Activated B cell treated with CpG ODN at 0.5 μM for 24 hours (primary cell): Measurements from ENCODE around the gene TBX10. TPM values are rescaled to one million over a fixed set of nuclear protein-coding genes. Genes with fewer than 3 reads are reported as not detected.

ENCODE experiments used
- ATAC-seq: fragments of 200-7000 bp; cut with Tn5 transposase; one replicate; pipeline ENCODE4 v1.10.0; 2021; ENCODE audit warnings: low read depth, mild to moderate bottlenecking, moderate library complexity
- CTCF ChIA-PET: fragments of 350-600 bp; sonication (Branson Sonifier 250); formaldehyde crosslinking; loops from one replicate; lab custom pipeline; 2021; ENCODE audit warnings: antibody characterized with exemption; lab: Charles Lee
- POLR2A ChIA-PET: fragments of 350-600 bp; sonication (Branson Sonifier 250); formaldehyde crosslinking; loops from one replicate; lab custom pipeline; 2021; ENCODE audit warnings: antibody characterized with exemption; lab: Charles Lee
- DNase-seq: peaks from one replicate; pipeline ENCODE4 v3.0.0; 2022
- H3K27ac Mint-ChIP-seq: one replicate; pipeline ENCODE4 v1.8.0; 2020; ENCODE audit warnings: mixed read lengths
- H3K27me3 Mint-ChIP-seq: one replicate; pipeline ENCODE4 v1.8.0; 2021; ENCODE audit warnings: mixed read lengths
- H3K36me3 Mint-ChIP-seq: one replicate; pipeline ENCODE4 v1.8.0; 2021; ENCODE audit warnings: low read depth, mixed read lengths
- H3K4me1 Mint-ChIP-seq: one replicate; pipeline ENCODE4 v1.8.0; 2021; ENCODE audit warnings: mixed read lengths
- H3K4me3 Mint-ChIP-seq: one replicate; pipeline ENCODE4 v1.8.0; 2020; ENCODE audit warnings: mild to moderate bottlenecking, mixed read lengths
- H3K9me3 Mint-ChIP-seq: one replicate; pipeline ENCODE4 v1.8.0; 2020; ENCODE audit warnings: mixed read lengths
- CTCF ChIP-seq: fragments of 200-600 bp; IDR thresholded peaks from one replicate; pipeline ENCODE4 v1.8.0; 2022; ENCODE audit warnings: antibody characterized with exemption, mild to moderate bottlenecking
- intact Hi-C: fragments of 100-400 bp; cut with micrococcal nuclease; formaldehyde crosslinking; loops from one replicate; pipeline ENCODE4 v1.15.1; 2024
- total RNA-seq: library from RNA; stranded (reverse); gene quantifications from 2 replicates; pipeline ENCODE4 v1.2.3, GENCODE V29; 2022

TBX10 gene
- total RNA-seq, 1 donor from 2014 or later: not detected

DNA sequence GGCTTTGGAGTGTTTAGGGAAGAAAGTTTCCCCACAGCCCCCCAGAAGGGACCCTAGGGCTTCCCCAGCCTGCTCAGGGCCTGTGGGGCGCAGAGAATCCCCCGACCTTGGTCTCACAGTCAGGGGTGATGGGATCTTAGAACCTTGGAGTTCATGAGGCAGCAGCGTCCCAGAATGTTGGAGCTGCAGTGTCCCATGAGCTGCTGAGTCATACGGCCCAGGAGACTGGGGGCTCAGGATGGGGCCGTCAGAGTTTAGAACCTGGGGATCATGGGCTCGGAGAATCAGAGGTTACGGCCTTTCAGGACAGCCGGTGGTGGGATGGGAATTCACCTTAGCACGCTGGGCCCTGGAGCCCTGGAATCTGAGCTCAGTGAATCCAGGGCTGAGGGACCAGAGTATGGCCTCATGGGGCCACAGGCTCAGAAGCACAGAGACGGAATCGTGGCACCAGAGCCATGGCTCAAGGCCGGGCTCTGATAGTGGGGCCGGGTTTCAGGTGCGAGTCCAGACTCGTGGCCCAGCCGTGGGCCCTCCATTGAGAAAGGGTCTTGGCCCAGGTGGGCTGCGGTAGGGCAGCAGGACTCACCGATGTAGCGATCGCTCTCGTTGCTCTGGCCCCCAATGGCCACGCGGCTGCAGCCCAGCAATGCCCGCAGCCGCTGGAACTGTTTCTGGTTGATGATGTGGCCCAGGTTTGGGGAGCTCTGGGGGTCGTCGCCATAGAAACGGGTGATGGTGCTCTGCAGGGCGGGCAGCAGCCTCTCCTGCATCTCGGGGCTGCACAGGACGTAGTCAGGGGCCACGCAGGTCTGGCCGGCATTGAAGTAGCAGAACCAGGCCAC is 25.4 kb upstream of the TBX10 start:
- no peak for TF ChIP-seq CTCF
- CTCF ChIA-PET: interaction anchor here (1.0 to 1.5 kb wide), 3 partner anchors 16 to 36 kb away, joined by 3 to 4 read pairs (median 4); partner anchors contain the start of gene NUDT8
- H3K4me3 Mint-ChIP-seq: no peak overlapping the region
- no peaks in the 10 kb centered on the region for H3K9me3 Mint-ChIP-seq
- H3K27ac Mint-ChIP-seq: no peak overlapping the region
- no peaks in the 10 kb centered on the region for H3K36me3 Mint-ChIP-seq
- DNase-seq (no peak), ATAC-seq (no peak)
- H3K27me3 Mint-ChIP-seq: no peaks in the 10 kb centered on the region
- intact Hi-C loops: loop anchor here (5.0 kb wide), 1 partner anchor 42 kb away; no protein-coding TSS in a partner anchor
- H3K4me1 Mint-ChIP-seq: no peaks in the 10 kb centered on the region
- POLR2A ChIA-PET: interaction anchor here (0.5 to 1.0 kb wide), 3 partner anchors 17 to 828 kb away, joined by 3 to 6 read pairs (median 4); no protein-coding TSS in a partner anchor

GRCh38 chr11:67664213-67664585 is 24.6 kb upstream of the TBX10 start:
- CTCF ChIA-PET: interaction anchor here (1.0 to 1.5 kb wide), 3 partner anchors 16 to 35 kb away, joined by 3 to 4 read pairs (median 4); partner anchors contain the start of gene NUDT8
- Mint-ChIP-seq H3K4me3 (no peak overlapping the region), H3K27me3 (no peaks in the 10 kb centered on the region), H3K9me3 (no peaks in the 10 kb centered on the region), H3K36me3 (no peaks in the 10 kb centered on the region), H3K4me1 (peaks cover 2% of the 10 kb centered on the region), H3K27ac (no peak overlapping the region)
- intact Hi-C loops: no loop called here
- TF ChIP-seq CTCF: no peak
- no peak for ATAC-seq
- POLR2A ChIA-PET: interaction anchor here (0.5 kb wide), 1 partner anchor 827 kb away, joined by 6 read pairs; no protein-coding TSS in a partner anchor
- DNase-seq: no peak

DNA sequence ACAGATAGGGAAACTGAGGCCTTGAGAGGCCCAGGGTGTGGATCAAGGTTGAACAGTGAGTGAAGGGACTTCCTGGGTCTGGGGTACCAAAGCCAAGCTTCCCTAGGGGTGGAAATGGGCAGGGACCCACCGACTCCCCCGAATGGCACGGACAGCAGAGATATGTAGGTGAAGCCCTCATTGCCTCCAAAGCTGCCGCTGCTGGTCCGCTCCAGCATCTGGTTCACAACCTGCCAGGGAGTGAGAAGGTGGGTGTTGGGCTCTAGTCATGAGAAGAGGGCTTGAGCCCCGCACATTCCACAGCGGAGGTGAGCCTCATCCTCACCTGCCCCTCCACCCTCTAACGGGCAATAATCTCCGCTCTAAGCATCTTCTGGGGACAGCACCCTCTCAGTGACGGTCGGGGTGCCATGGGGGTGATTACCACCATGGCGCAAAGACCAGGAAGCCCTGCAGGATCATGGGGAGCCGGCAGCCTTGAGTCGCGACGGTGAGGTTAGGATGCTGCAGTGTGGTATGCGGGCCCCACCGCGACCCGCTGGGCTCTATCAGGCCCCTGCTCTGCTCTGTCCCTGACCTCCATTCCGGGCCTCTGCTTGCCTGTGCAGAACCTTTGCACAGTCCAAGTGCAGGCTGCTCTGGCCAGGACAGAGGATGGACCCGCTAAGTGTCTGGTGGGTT is 24.1 kb upstream of the TBX10 start:
- POLR2A ChIA-PET: no interaction called here
- CTCF ChIA-PET: interaction anchor here (1.0 kb wide), 1 partner anchor 15 kb away, joined by 3 read pairs; no protein-coding TSS in a partner anchor
- Mint-ChIP-seq H3K36me3 (no peaks in the 10 kb centered on the region), H3K4me1 (peaks cover 7% of the 10 kb centered on the region), H3K4me3 (no peak overlapping the region), H3K27me3 (no peaks in the 10 kb centered on the region), H3K9me3 (no peaks in the 10 kb centered on the region), H3K27ac (no peak overlapping the region)
- intact Hi-C loops: no loop called here
- no peak for TF ChIP-seq CTCF
- no peak for DNase-seq
- no peak for ATAC-seq

DNA sequence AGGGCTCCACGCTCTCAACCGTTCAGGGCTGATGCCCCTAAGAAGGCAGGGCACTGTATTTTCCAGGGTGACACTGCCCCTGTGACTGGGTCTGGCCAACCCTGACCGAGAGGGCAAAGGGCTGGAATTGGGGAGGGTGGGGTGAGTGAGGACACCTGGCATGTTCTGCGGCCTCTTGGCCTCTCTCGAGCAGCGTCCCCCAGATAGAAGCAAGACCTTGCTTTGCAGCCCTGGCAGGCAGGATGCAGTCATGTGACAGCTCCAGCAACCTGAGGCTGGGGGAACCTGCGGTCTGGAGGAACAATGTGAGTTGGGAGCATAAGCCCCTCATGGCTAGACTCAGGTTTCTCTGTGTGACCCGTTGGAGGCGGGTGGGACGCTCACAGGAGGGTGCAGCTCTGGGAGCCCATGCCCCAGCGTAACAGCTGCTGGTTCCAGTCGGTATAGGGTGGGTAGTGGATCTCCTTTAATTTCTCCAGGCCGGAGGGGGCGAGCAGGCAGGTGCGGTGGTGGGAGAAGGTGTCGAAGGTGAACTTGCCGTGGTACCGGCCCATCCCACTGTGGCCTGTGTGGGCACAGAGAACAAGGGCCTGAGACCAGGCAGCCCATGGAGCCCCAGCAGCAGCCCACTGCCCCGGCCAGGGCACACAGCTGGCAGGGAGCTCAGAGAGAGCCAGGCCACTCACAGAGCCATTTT is 23.4 kb upstream of the TBX10 start:
- Mint-ChIP-seq H3K4me3 (no peak overlapping the region), H3K9me3 (no peaks in the 10 kb centered on the region), H3K27me3 (no peaks in the 10 kb centered on the region), H3K36me3 (no peaks in the 10 kb centered on the region), H3K27ac (no peak overlapping the region), H3K4me1 (peaks cover 8% of the 10 kb centered on the region)
- intact Hi-C loops: no loop called here
- ATAC-seq (no peak), DNase-seq (no peak)
- CTCF ChIA-PET: interaction anchor here (1.0 to 1.5 kb wide), 2 partner anchors 12 to 15 kb away, joined by 3 to 4 read pairs; partner anchors contain the start of gene ACY3
- POLR2A ChIA-PET: no interaction called here
- TF ChIP-seq CTCF: no peak
